Type B pancreatic cell (in vitro differentiated cells): Measurements from ENCODE around the gene C9orf40. TPM values are rescaled to one million over a fixed set of nuclear protein-coding genes. Genes with fewer than 3 reads are reported as not detected.

Experiments
- DNase-seq: peaks from one replicate; pipeline ENCODE4 v3.0.0; 2021; ENCODE audit warnings: mixed read lengths; ENCODE audit not compliant: unreplicated experiment; ENCODE audit errors: extremely low spot score
- H3K27ac Mint-ChIP-seq: 2 replicates; pipeline ENCODE4 v1.8.0; 2021; ENCODE audit warnings: mild to moderate bottlenecking, mixed read lengths
- H3K27me3 Mint-ChIP-seq: 2 replicates; pipeline ENCODE4 v1.8.0; 2021; ENCODE audit warnings: mixed read lengths
- H3K36me3 Mint-ChIP-seq: 2 replicates; pipeline ENCODE4 v1.8.0; 2021; ENCODE audit warnings: mixed read lengths
- H3K4me1 Mint-ChIP-seq: one replicate; pipeline ENCODE4 v1.8.0; 2021; ENCODE audit warnings: mixed read lengths; ENCODE audit not compliant: unreplicated experiment
- H3K4me3 Mint-ChIP-seq: 2 replicates; pipeline ENCODE4 v1.8.0; 2021; ENCODE audit warnings: mild to moderate bottlenecking, mixed read lengths
- H3K9me3 Mint-ChIP-seq: 2 replicates; pipeline ENCODE4 v1.8.0; 2021; ENCODE audit warnings: mixed read lengths
- CTCF ChIP-seq: fragments of 200-600 bp; sonication (generic); conservative IDR thresholded peaks from 2 replicates; pipeline ENCODE4 v1.5.0; 2021; ENCODE audit warnings: antibody characterized with exemption, mild to moderate bottlenecking
- total RNA-seq: library from RNA; stranded (reverse); gene quantifications from 2 replicates; pipeline ENCODE4 v1.2.1, GENCODE V29; 2021; ENCODE audit warnings: low replicate concordance

Gene C9orf40
- total RNA-seq, 1 donor from 2014 or later = 10.4 TPM

GRCh38 chr9:74979844-74980243 is 27.1 kb upstream of the C9orf40 start:
- Mint-ChIP-seq H3K27me3 (no peaks in the 10 kb centered on the region), H3K4me3 (no peak overlapping the region), H3K9me3 (peaks cover 13% of the 10 kb centered on the region), H3K36me3 (peaks cover 20% of the 10 kb centered on the region), H3K27ac (no peak overlapping the region), H3K4me1 (no peaks in the 10 kb centered on the region)
- no peak for DNase-seq
- TF ChIP-seq CTCF = no peak

- H3K27me3 Mint-ChIP-seq = no peaks in the 10 kb centered on the region
- no peak overlapping the region for H3K4me3 Mint-ChIP-seq
- no peak for DNase-seq
- no peak overlapping the region for H3K27ac Mint-ChIP-seq
- no peaks in the 10 kb centered on the region for H3K4me1 Mint-ChIP-seq
- TF ChIP-seq CTCF = no peak
- H3K36me3 Mint-ChIP-seq = peaks cover 24% of the 10 kb centered on the region
- H3K9me3 Mint-ChIP-seq = peaks cover 18% of the 10 kb centered on the region
Observed at GRCh38 chr9:74977287-74977686, 24.6 kb upstream of the C9orf40 start.

- Mint-ChIP-seq H3K27me3 (no peaks in the 10 kb centered on the region), H3K4me1 (no peaks in the 10 kb centered on the region), H3K9me3 (peaks cover 20% of the 10 kb centered on the region), H3K27ac (no peak overlapping the region), H3K36me3 (peaks cover 21% of the 10 kb centered on the region), H3K4me3 (no peak overlapping the region)
- no peak for DNase-seq
- no peak for TF ChIP-seq CTCF
Observed at GRCh38 chr9:74975538-74975937, 22.8 kb upstream of the C9orf40 start.

GRCh38 chr9:74974558-74974957 is 21.8 kb upstream of the C9orf40 start:
- peaks cover 17% of the 10 kb centered on the region for H3K36me3 Mint-ChIP-seq
- H3K4me1 Mint-ChIP-seq = no peaks in the 10 kb centered on the region
- no peaks in the 10 kb centered on the region for H3K27me3 Mint-ChIP-seq
- H3K4me3 Mint-ChIP-seq = no peak overlapping the region
- DNase-seq = no peak
- no peak for TF ChIP-seq CTCF
- H3K27ac Mint-ChIP-seq = no peak overlapping the region
- H3K9me3 Mint-ChIP-seq = peaks cover 20% of the 10 kb centered on the region

GRCh38 chr9:74973714-74974113 is 21.0 kb upstream of the C9orf40 start:
- Mint-ChIP-seq H3K36me3 (peaks cover 17% of the 10 kb centered on the region), H3K9me3 (peaks cover 20% of the 10 kb centered on the region), H3K4me1 (no peaks in the 10 kb centered on the region)

More at GRCh38 chr9:74973714-74974113, 21.0 kb upstream of the C9orf40 start:
- no peaks in the 10 kb centered on the region for H3K27me3 Mint-ChIP-seq
- no peak for TF ChIP-seq CTCF
- DNase-seq = no peak
- H3K27ac Mint-ChIP-seq = no peak overlapping the region
- no peak overlapping the region for H3K4me3 Mint-ChIP-seq
